ENCODE measurements around the gene AMBRA1.

DNA sequence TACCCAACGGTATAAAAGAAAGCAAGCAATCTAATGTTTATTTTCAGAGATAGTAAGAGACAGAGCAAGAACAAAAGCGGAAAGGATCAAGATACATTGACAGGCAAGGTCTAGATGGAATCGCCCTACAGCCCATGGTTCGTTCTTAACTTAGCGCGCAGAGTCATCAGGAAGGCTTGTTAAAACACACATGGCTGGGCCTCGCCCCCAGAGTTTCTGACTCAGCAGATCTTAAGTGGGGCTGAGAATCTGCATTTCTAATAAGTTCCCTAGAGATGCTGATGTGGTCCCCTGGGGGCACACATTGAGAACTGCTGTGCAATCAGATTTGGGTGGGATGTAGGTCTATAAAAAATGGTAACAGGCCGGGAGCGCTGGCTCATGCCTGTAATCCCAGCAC is 166.5 kb downstream of the AMBRA1 start:
- TF ChIP-seq CTCF (conservative IDR thresholded peaks at IDR 0.05; ENCODE audit: low read length): no peak
- no peak for TF ChIP-seq EZH2phosphoT487 (IDR thresholded peaks at IDR 0.05; ENCODE audit: borderline replicate concordance, low read depth, low read length)
